ENCODE data around the gene CD24. TPM values are rescaled to one million over a fixed set of nuclear protein-coding genes. Genes with fewer than 3 reads are reported as not detected.

Gene CD24
- total and polyA plus RNA-seq, 2 of the 8 experiments (the other 6 are each of a cell fraction or from before 2014, with no cell fraction given), result 2,134 to 2,327 TPM

DNA sequence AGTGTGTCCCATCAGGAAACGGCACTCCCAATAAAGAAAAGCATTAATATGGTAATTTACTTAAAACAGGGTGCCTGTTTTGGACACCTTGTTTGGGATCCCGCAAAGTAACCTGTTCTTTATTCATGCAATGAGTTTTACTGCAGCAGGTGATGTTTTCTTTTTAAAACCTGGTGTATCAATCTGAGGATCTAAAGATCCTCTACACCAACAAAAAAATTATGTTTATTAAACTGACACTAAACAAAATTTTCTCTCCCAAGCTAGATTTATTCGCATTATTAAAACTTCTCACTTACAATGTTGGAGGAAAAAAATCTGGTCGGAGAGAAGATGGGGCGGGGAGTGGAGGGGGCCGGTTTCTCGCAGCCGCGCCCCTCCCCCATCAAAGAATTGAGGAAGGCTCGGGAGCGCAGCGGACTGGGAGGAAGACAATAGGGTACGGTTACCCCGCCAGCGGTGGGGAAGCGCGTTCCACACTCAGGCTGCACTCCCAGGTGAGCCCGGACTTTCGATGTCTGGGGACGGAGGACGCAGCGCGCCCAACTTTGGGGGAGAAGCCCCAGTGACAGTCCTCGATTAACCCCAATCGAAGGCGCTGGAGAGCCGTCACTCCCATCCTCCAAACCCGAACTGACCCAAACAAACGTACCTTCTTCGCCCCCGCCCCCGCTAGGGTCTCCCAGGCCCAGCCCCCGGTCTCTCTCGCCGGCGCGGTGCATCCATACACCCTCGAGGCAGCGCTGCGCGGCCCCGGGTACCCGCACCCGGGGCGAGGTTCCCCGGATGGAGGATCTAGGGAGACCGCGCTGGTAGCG, 1.3 kb downstream of the CD24 start (continued):
- TF ChIP-seq, protein P1, sequence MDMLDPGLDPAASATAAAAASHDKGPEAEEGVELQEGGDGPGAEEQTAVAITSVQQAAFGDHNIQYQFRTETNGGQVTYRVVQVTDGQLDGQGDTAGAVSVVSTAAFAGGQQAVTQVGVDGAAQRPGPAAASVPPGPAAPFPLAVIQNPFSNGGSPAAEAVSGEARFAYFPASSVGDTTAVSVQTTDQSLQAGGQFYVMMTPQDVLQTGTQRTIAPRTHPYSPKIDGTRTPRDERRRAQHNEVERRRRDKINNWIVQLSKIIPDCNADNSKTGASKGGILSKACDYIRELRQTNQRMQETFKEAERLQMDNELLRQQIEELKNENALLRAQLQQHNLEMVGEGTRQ (IDR thresholded peaks at IDR 0.05; ENCODE audit: low read length), result no peak
- TF ChIP-seq, protein P2, sequence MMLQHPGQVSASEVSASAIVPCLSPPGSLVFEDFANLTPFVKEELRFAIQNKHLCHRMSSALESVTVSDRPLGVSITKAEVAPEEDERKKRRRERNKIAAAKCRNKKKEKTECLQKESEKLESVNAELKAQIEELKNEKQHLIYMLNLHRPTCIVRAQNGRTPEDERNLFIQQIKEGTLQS (IDR thresholded peaks at IDR 0.05; ENCODE audit: insufficient read depth, low read depth, low read length), result no peak
- TF ChIP-seq EP300 (IDR thresholded peaks at IDR 0.05; ENCODE audit: borderline replicate concordance in 1 of 2, low read depth in 2 of 2, low read length in 2 of 2) (no peak), RXRA (IDR thresholded peaks at IDR 0.05; ENCODE audit: insufficient read depth, low read depth, low read length) (no peak), CHD1 (IDR thresholded peaks at IDR 0.05; ENCODE audit: low read depth, low read length) (peak; percentile 79), JUN (IDR thresholded peaks at IDR 0.05; ENCODE audit: low read depth, low read length) (no peak), EZH2 (IDR thresholded peaks at IDR 0.05; ENCODE audit: low read depth, low read length, severe bottlenecking) (no peak), BCL11A (IDR thresholded peaks at IDR 0.05; ENCODE audit: low read depth in 2 of 2, low read length in 2 of 2) (no peak)

All from H1 (cell line).